Peyer's patch (tissue), 4 donors: ENCODE measurements around the gene YIF1B.
A peak's percentile ranks its signal among the peaks of the same experiment; 100 is the strongest.

Experiments
- POLR2A ChIP-seq, 2 donors: fragments of 450-650 bp; IDR thresholded peaks; one replicate each; pipeline ENCODE4 v1.5.1; 2017; ENCODE audit warnings: antibody characterized with exemption in 2 of 2, mild to moderate bottlenecking in 2 of 2, moderate library complexity in 2 of 2
- TF ChIP-seq, protein P1 (sequence below), 6 experiments: fragments of 450-650 bp in 4 of 6; fragments of 200-600 bp in 2 of 6; sonication (generic) in 1 of 6; IDR thresholded peaks; one replicate each; pipeline ENCODE4 v1.5.1; 2017 to 2019; ENCODE audit warnings: antibody characterized with exemption in 6 of 6, mild to moderate bottlenecking in 3 of 6, moderate library complexity in 1 of 6

DNA sequence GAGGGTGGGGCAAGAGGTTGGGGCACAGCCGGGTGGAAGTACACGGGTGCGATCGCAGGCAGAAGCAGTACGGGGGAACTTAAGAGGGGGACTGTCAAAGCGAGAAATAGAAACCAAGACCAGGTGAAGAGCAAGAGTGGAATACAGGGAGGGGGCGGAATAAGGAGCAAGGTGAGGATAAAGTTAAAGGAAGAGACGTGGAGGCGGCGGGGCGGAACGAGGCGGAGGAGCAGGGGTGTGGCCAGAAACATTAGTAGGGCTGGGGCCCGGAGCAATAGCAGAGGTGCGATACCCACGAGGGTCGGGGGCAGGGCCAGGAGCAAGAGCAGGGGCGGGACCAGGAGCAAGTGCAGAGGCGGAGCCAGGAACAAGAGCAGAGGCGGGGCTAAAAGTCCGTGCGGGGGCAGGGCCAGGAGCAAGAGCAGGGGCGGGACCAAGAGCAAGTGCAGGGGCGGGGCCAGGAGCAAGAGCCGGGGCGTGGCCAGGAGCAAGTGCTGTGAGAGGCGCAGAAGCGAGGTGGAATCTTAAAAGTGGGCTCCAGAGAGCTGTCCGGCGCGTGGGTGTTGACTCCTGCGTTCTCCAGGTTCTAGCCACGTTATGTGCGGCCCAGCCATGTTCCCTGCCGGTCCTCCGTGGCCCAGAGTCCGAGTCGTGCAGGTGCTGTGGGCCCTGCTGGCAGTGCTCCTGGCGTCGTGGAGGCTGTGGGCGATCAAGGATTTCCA lies 21.1 kb upstream of the YIF1B start:
- TF ChIP-seq, protein P1, sequence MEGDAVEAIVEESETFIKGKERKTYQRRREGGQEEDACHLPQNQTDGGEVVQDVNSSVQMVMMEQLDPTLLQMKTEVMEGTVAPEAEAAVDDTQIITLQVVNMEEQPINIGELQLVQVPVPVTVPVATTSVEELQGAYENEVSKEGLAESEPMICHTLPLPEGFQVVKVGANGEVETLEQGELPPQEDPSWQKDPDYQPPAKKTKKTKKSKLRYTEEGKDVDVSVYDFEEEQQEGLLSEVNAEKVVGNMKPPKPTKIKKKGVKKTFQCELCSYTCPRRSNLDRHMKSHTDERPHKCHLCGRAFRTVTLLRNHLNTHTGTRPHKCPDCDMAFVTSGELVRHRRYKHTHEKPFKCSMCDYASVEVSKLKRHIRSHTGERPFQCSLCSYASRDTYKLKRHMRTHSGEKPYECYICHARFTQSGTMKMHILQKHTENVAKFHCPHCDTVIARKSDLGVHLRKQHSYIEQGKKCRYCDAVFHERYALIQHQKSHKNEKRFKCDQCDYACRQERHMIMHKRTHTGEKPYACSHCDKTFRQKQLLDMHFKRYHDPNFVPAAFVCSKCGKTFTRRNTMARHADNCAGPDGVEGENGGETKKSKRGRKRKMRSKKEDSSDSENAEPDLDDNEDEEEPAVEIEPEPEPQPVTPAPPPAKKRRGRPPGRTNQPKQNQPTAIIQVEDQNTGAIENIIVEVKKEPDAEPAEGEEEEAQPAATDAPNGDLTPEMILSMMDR (IDR thresholded peaks at IDR 0.05), result peak in 1 of 6 experiments; percentile 5
- TF ChIP-seq POLR2A (IDR thresholded peaks at IDR 0.05), result peak in 1 of 2 donors; percentile 10
